ENCODE measurements around the gene RASSF1.
"Not testable (repeated sequence)": the region's sequence is repeated elsewhere in the genome, so short reads cannot be mapped to it uniquely, and the experiment has no call there.

RASSF1 gene

DNA sequence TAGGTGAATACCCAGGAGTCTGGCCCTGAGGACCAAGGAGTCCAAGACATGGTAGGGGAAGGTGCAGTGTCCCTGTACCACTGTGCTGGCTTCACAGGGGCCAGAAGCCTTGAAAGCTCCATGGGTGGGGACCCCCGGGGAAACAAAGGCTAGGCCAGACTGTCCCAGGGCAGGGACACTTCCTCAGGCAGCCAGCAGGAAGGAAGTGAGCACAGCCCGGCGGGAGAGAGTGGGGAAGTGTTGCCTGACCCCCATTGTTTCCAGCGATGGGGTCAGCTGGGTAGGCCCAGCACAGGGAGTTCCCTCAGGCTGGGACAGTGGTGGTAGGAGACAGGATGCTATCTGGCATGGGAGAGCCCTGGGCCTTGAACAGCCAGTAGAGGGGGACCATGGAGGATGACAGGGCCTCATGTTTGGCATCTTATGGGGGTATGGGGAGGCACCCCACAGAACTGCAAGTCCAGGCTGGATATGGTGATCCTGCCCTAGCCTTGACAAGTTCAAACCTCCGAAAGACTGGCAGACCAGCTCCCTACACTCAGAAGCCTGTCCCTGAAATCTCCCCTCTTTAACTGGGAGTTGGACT is 16.9 kb downstream of the RASSF1 start:
- no peak for DNase-seq (ENCODE audit: low spot score)

DNA sequence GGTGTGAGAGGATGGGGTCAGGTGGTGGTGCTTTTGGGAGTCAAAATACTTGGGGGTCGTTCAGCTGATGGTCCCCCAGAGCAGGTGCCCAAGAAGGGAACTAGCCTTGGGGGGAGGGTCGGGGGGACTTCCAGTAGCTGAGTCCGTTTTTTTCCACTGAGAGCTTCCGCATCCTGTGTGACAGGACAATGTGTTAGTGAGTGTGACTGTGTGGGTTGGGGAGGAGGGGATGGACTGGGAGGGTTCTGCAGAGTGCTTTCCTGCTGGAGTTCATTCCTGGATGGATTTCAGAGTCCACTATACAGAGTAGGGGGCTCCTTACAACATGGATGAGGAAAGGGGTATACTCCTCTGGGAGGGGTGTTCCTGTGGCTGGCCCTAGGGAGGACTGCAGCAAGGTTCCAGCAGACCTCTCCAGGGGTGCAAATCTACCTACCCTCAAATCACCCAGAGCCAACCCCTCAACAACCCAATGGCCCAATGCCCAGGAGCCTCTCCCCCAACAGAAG is 17.5 kb downstream of the RASSF1 start:
- no peak for DNase-seq (ENCODE audit: low spot score)

DNA sequence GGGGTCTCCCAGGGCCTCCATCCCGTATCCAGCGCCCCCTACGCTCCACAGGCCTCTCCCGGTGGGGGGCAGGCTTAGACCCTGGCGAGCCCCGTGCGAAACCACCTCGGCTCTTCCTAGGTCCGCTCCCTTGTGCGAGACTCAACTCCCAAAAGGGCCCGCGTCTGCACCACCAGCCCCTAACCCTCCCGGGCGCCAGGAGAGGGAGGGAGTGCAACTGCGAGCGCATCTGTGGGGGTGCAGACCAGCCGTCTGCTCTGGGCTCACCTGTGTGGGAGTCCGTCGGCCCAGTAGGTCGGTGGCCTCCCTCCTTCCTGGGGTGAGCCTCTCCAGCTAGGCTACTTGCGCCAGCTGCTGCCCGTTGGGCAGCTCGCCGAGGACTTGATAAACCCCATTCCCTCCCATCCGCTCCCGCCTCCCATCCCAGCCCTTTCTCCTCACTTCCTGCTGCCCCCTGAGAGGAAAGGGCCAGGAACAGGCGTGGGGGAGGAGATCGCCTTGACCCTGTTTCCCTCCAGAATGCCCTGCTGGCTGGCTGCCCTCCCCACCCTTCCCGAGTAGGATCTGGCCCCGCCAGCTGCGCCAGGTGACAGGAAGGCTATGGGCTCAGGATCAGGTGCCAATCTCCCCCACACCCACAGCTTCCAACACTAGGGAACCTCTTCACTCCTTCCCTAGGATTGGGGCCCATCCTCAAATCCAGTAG is 18.1 kb downstream of the RASSF1 start, which contains the start of gene HYAL2:
Gene HYAL2, minus strand, starts transcription at position 360 of the 706 bp plus-strand sequence. CDS start 2,256 bp downstream, outside the sequence.
- DNase-seq (ENCODE audit: low spot score), result no peak

DNA sequence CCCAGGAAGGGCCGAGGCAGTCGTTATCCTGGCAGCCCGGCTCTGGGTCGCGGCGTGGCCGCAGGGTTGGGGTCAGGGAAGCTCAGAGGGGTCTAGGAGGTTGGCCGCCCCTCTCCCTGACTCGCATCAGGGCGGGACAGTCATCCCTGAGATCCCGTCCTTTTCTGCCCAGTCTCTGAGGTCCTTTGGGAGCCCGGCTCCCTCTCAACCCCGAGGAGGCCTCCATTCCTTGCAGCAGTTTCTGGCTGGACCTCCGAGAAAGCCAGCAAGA is 18.6 kb downstream of the RASSF1 start:
- no peak for DNase-seq (ENCODE audit: low spot score)

DNA sequence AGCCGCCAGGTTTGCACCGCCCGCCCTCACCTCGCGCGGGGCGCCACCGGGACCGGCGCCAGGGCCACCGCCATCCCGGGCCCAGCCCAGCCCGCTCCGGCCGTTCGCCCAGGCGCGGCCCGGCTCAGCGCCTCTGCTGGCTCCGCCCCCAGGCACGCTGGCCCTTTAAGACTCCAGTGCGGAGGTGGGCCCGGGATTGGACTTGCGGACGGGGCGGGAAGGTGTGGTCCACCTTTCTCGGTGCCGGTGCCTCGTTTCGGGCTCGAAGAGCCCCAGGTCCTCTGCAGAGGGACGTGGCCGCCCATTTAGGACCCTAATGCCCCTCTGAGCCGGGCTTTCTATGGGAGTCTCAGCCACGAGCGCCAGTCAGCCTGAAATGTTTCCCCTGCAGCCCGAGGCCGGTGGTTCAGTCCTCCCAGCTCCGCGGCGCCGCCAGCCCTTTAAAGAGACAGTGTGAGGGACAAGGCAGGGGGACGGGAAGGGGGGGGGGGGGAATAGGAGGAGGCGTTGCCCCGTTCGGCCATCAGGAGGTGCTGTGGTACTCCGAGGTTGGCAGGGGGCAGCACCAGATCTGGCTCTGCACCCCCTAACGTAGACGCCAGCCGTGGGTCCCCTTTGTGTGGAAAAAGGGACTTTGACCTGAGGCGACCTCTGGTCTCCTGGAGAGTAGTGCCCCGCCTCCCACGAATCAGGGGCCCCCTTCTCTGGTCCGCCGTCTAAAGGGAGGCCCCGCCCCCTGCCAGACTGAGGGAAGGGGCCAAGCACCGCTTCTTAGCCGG is 19.1 kb downstream of the RASSF1 start:
- DNase-seq (ENCODE audit: low spot score), result peak; percentile 91

DNA sequence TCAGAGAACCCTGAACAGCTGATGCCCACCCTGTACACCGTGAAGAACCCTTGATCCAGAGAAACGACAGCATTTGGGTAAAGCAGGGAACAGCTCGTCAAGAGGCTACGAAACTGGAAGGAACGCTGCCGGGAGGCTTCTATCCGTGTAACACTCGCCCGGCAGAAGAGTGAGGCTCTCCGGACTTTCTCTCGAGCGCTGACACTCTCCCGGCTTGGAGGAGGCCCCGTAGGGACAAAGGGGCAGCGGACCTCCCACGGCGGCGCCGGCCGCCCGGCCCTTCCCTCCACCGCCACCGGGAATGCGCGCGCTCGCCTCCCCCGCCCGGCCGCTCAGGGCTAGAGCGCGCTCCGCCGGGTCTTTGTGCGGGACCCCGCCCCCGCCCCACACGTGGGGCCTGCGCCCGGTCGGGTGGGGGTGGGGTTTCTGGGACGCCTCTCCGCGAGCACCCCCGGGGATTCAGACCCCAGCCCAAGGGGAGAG is 19.7 kb downstream of the RASSF1 start:
- DNase-seq (ENCODE audit: low spot score), result peak; percentile 68

DNA sequence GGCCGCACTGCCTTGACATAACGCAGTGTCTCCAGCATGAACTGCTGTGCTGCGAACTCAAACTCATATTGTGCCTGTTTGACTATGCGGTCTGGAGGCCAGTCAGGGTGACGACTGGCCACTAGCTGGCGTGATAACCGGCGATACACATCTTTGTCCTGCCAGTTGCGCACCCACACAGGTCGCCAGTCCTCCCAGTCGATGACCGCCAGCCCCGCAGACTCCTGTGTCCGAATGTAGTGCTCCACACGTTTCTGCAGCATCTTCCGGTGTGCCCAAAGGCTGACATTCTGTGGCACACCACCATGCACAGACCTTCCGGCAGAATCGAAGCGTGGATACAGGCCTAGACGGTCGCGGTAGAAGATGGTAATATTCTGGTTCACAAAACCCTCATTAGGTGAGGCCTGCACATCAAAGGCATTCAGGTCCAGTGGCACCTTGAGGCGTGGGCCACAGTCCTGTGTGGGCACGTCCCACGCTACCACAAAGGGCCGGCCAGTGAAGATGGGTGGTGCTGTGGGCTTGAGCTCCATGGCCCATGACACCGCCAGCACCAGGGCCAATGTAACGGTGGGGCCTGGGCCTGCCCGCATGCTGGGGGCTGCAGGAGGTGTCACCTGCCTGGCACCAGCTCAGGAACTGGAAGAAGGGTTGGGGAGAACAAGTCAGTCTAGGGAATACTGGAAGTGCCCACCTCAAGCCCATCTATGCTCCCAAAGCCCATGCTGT is 20.6 kb downstream of the RASSF1 start:
- no peak for DNase-seq (ENCODE audit: low spot score)

DNA sequence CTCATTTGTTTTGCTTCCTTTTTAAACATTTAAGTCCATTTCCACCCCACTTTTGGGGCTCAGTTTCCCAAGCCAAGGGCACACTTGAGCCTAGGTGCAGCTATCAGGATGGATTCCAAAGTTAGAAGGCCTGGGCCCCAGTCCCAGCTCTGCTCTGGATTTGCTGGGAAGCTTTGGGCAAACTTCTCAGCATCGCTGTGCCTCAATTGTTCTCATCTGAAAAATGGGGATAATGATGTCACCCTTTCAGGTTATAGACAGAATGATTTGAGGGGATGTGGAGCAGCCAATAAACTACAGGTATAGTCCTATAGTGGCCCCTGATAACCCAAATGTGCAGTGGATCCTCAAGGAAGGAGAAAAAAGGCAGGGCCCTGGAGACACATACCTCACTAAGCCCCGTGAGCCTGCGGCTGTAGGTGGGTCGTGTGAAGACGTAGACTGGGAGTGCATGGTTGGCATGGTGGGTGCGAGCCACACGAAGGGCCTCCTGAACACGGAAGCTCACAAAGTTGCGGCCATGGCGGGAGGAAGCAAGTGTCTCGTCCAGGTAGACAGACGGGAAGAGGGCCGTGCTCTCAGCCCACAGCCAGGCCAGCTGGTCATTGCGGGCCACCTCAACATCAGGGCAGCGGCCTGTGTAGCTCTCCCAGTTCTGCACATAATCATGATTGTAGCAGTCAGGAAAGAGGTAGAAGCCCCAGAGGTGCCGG is 21.3 kb downstream of the RASSF1 start:
- DNase-seq (ENCODE audit: low spot score), result no peak

DNA sequence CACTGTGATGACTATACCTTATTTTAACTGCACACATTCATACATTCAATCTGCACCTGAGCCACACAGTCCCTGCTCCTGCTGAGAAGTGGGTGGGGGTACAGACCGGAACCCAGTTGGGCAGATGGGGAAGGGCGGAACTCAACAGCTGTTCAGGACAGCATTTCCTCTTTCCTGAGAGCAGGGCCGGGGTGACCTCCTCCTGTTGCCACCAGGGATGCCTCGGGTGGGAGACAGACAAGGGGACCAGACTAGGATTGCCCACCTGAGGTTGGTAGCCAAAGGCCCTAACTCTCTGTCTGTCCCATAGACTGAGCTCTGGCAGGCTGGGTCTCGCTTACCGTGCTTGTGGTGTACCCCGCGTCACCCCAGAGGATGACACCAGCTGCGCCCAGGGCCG is 22.0 kb downstream of the RASSF1 start:
- no peak for DNase-seq (ENCODE audit: low spot score)

DNA sequence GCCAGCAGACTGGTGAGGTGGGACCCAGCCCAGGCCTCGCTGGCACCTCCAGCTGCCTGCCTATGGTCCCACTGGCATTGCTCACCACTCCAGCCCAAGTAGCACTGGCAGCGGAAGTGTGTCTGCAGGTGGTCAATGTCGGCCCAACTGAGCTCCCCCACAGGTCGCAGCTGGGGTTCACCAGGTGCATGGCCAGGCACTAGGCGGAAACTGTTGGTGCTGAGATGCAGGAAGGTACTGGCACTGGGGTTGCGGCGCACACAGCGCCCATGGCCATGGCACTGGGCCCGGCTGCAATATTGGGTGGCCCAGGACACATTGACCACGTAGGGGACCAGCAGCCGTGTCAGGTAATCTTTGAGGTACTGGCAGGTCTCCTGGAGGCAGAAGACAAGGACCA is 22.5 kb downstream of the RASSF1 start:
- DNase-seq (ENCODE audit: low spot score), result no peak

DNA sequence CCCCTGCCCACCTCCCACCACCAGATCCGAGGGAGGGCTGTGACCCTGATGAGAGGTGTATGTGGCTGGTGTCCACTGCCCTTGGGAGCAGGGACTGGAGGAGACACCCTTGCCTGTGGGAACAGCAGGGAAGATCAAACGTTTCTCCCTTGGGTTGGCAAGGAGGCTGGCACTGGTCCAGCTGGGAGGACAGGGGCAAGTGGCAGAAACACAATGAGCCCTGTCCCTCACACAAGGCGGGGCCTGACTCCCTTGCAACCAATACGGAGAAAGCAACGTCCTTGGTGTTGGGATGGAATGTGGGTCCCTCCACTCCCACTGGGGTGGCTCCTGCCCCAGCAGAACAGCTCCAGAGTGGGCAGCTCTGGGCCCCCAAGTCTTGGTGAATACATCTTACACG is 23.3 kb downstream of the RASSF1 start:
- no peak for DNase-seq (ENCODE audit: low spot score)

DNA sequence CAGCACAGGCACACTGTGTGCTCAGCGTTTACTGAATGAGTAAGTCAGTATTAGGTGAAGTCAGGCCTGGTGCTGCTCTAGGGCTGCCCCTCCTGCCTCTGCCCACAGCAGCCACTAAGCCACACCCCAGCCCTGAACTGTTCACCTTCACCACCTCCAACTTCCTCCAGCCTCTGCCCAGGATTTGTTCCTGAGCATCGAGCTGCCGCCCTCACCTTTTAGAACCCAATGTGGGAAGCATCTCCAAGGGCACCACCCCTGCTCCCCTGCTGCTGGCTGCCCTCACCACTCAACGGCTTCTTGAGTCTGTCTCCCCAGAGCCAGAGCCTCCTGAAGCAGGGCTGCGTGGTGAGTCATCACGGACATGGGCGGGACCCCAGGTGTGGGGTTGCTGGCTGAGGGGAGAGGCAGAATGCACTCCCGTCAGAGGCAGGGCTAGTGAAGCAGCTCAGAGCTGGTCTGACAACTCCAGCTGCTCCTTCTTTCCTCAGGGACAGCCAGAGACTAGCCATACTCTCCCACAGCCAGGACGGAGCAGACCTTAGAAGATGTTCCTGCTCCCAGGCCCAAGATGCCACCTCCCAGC is 23.9 kb downstream of the RASSF1 start:
- no peak for DNase-seq (ENCODE audit: low spot score)

DNA sequence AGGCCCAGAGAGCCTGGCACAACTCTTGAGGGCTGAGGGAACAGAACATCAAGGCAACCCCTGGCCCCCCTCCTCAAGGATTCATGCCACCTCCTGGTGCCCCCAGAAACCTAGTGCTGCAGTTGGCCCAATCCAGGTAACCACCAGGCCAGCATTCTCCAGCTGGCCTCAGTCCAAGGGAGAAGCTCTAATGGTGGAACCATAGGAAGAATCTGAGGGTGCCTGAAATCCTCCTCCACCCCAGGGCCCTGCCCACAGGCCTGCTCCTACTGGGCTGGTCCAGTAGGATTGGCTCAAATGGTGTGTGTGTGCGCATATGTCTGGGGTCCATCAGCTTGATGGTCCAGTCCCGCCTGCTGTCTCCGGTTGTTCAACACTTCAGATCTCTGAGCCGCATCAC is 25.8 kb downstream of the RASSF1 start:
- DNase-seq (ENCODE audit: low spot score), result no peak

DNA sequence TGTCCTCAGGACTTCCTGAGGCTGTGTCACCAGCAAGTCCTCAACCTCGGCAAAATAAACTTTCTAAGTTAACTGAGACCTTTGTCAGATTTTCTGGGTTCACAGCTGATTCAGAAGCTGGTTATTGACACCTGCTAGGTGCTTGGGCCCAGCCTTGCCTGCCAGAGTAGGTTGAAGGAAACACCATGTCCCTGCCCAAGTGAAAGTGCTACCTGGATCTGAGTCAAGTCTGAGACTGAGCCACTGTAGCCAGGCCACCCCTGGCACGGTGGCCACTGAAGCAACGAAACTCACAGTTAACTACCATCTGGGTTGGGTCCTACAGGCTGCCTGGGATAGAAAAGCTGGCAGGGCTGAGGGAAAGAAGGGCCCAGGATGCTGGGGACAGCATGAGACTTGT is 26.3 kb downstream of the RASSF1 start:
- DNase-seq (ENCODE audit: low spot score), result no peak

DNA sequence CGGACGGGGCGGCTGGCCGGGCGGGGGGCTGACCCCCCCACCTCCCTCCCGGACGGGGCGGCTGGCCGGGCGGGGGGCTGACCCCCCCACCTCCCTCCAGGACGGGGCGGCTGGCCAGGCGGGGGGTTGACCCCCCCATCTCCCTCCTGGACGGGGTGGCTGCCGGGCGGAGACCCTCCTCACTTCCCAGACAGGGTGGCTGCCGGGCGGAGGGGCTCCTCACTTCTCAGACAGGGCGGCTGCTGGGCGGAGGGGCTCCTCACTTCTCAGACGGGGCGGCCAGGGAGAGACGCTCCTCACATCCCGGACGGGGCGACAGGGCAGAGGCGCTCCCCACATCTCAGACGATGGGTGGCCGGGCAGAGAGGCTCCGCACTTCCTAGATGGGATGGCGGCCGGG is 28.6 kb downstream of the RASSF1 start:
- not testable (repeated sequence) for DNase-seq (ENCODE audit: low spot score)

DNA sequence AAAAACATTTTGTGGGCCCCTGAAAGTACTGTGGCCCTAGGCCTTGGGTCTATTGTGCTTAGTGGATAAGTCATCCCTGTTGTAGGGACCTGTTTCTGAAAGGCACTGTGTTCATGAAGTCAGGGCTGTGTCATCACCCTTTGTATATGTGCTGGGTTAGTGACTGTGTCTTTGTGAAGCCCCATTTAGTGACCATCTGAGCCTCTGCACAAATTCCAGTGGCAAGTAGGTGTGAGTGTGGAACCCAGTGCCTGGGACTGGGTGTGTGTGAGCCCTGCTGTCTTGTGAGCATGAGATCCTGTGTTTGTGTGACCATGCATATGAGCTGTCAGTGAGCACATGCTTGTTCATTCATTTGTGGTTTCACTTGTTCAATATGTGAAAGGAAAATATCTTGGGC is 36.0 kb downstream of the RASSF1 start:
- DNase-seq (ENCODE audit: low spot score), result peak; percentile 54

DNA sequence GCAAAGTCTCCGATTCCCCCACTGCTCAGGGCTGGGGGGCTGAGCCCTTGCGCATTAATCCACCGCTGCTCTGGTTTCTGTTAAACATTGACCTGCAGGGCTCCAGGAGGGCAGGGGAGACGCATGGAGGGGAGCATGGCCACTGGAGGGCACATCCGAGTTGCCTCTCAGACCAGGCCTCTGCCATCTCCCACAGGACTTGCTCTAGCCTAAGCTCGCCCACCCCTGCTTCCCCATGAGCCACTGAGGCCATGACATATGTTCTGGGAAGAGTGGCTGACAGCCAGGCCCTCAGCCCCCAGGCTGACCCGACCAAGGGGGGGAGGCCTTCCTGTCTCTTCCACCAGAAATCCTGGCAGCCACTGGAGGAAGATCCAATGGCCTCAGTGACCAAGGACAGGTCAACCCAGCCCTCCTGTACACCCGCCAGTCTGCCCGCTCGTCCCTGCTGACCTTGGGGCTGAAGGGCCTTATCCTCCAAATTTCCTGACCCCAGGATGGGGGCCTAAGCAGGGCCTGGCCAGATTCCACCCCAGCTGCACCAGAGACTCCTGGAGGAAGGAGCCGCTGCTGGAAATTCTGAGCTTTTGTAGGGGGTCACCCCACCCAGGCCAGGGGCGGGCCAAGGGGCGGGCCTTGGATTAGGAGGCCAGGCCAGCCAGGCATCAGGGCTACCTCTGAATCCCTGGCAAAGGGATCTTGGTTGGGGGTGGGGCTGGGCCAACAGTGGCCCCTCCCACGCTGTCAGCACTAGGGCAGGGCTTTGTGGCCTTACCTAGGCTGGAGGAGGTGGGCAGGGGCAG is 37.4 kb downstream of the RASSF1 start, which contains the start of gene HYAL1:
Gene HYAL1, minus strand, starts transcription at position 562 of the 803 bp plus-strand sequence. CDS start 618 bp downstream, outside the sequence.
- no peak for DNase-seq (ENCODE audit: low spot score)

DNA sequence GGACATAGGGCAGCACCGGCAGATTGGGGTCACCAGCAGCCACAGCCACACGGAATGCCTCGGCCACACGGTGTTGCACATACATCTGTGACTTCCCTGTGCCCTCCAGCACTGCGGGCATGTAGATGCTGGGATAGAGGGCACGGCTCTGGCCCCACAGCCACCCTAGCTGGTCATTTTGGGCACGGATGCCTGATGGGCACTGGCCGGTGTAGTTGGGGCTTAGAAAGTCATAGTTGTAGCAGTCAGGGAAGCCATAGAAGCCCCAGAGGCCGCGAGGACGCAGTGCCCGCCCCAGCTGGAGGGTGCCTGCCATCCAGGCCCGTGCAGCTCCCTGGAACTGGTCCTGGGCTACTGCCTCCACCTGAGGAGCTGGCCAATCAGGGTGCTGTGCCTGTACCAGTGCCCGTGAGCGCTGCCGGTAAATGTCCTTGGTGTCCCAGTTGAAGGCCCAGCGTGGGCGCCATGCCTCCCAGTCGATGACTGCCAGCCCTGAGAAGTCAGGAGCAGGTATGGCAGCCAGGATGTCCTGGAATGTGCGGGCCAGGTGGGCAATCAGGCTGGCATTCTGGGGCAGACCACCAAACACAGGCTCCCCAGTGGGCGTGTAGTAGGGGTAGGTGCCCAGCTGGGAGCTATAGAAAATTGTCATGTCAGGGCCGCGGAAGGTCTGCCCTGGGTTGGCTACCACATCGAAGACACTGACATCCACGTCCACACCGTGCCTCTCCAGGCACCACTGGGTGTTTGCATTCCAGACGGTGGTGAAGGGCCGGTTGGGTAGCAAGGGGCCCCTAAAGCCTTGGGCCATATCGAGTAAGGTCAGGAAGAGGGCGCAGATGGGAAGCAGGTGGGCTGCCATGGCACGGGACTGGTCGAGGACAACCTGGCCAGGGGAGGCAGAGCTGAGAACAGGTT is 38.3 kb downstream of the RASSF1 start:
- DNase-seq (ENCODE audit: low spot score), result no peak

DNA sequence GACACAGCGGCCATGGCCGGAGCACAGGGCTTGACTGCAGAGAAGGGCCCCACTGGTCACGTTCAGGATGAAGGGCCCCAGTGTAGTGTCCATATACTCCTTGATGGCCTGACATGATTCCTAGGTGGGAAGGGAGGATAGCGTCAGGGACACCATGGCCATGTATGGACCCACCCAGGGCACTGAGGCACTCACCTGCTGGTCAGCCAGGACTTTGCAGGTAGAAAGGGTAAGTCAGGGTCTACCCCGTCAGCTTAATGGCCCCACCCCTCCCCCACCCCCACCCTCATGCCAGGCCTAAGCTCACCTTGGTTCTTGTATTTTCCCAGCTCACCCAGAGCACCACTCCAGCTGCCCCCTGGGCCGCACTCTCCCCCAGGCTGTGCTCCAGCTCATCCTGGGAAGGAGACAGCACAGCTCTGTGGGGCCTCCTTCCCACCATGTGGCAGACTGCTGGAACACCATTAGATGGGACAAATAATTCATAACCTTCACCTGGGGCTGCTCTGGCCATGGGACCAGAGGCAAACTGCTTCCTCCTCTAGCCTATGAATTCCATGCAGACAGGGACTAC is 39.9 kb downstream of the RASSF1 start:
- no peak for DNase-seq (ENCODE audit: low spot score)

Measured in RKO (cell line).